ENCODE results near the gene INPP5D.

GRCh38 chr2:233023007-233023760 lies 37.0 kb upstream of the INPP5D start:
- no peak for TF ChIP-seq MAX (IDR thresholded peaks at IDR 0.05)
- TF ChIP-seq YY1 (IDR thresholded peaks at IDR 0.05) = no peak
- no peak for TF ChIP-seq CTCF (IDR thresholded peaks at IDR 0.05; ENCODE audit: low read depth, low read length, missing input control)
- no peak for TF ChIP-seq REST (IDR thresholded peaks at IDR 0.05)
- TF ChIP-seq RAD21 (IDR thresholded peaks at IDR 0.05) = no peak
- no peak for TF ChIP-seq GABPA (IDR thresholded peaks at IDR 0.05 in 1 of 2, conservative IDR thresholded peaks at IDR 0.05 in 1 of 2)
- TF ChIP-seq ZBTB33 (IDR thresholded peaks at IDR 0.05) = no peak
- no peak for TF ChIP-seq TAF1 (conservative IDR thresholded peaks at IDR 0.05)
- no peak for TF ChIP-seq ATF3 (IDR thresholded peaks at IDR 0.05)
- TF ChIP-seq HNF4G (IDR thresholded peaks at IDR 0.05) = no peak
- TF ChIP-seq FOXA1 (IDR thresholded peaks at IDR 0.05) = no peak
- TF ChIP-seq RXRA (IDR thresholded peaks at IDR 0.05) = no peak

Data from liver (tissue), 3 donors.